Gastrocnemius medialis (tissue), 4 donors: ENCODE data around the gene ME3.
"Not testable (repeated sequence)": the region's sequence is repeated elsewhere in the genome, so short reads cannot be mapped to it uniquely, and the experiment has no call there.

Experiments
- CTCF ChIP-seq, 5 experiments: fragments of 450-650 bp in 3 of 5; fragments of 200-600 bp in 2 of 5; sonication (generic) in 2 of 5; IDR thresholded peaks in 4 of 5; conservative IDR thresholded peaks in 1 of 5; 1 replicate in 4 of 5; 2 replicates in 1 of 5; pipeline ENCODE4 v1.5.1; 2016 to 2019; ENCODE audit warnings: antibody characterized with exemption in 5 of 5, mild to moderate bottlenecking in 3 of 5, moderate library complexity in 3 of 5
- POLR2A ChIP-seq, 2 donors: fragments of 450-650 bp; IDR thresholded peaks; one replicate each; pipeline ENCODE4 v1.6.1; 2017; ENCODE audit warnings: antibody characterized with exemption in 2 of 2, mild to moderate bottlenecking in 2 of 2, moderate library complexity in 2 of 2

DNA sequence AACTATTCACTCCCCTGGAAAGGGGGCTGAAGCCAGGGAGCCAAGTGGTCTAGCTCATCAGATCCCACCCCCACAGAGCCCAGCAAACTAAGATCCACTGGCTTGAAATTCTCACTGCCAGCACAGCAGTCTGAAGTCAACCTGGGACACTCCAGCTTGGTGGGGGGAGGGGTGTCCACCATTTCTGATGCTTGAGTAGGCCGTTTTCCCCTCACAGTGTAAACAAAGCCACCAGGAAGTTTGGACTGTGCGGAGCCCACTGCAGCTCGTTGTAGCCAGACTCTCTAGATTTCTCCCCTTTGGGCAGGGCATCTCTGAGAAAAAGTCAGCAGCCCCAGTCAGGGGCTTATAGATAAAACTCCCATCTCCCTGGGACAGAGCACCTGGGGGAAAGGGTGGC lies 27.2 kb downstream of the ME3 start:
- not testable (repeated sequence) for TF ChIP-seq CTCF (IDR thresholded peaks at IDR 0.05 in 4 of 5, conservative IDR thresholded peaks at IDR 0.05 in 1 of 5); POLR2A (IDR thresholded peaks at IDR 0.05)
